ENCODE results near the gene SAMM50. TPM values are rescaled to one million over a fixed set of nuclear protein-coding genes. Genes with fewer than 3 reads are reported as not detected.

The SAMM50 gene
- total RNA-seq, 1 donor from 2014 or later = 22.3 TPM

DNA sequence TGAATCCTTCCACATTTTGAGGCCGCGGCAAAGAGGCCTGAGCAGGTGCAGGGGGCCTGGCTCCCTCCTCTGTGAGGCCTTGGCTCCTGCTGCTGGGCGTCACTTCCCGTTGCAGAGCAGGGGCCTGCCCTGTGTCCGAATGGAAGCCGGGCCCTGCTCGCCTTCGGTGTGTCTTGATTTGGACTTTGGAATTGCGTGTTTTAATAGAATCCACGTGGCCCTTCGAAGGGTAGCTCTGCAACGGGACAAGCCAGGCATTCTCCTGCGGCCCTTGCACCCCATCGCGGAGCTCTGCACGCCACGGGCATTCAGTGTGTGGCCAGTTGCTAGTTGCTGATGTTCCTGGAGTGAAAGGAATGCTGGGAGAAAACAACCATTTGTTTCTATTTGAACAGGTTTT lies 25.8 kb downstream of the SAMM50 start:
- no peak for DNase-seq (ENCODE audit: extremely low spot score in 2 of 2)

GRCh38 chr22:43983808-43984207 lies 28.6 kb downstream of the SAMM50 start:
- no peaks in the 10 kb centered on the region for H3K9me3 ChIP-seq
- no peaks in the 10 kb centered on the region for H3K4me1 ChIP-seq
- H3K27ac ChIP-seq = no peak overlapping the region
- no peak overlapping the region for H3K4me3 ChIP-seq
- no peaks in the 10 kb centered on the region for H3K27me3 ChIP-seq
- peaks cover 0 to 77% of the 10 kb centered on the region in 2 donors for H3K36me3 ChIP-seq
- no peak for DNase-seq (ENCODE audit: extremely low spot score in 2 of 2)
- intact Hi-C loops (cut with DNase I) = no loop called here
- TF ChIP-seq POLR2A (IDR thresholded peaks at IDR 0.05) (no peak), POLR2AphosphoS5 (IDR thresholded peaks at IDR 0.05; ENCODE audit: insufficient read depth in 1 of 2, low read depth in 1 of 2) (no peak)
- TF ChIP-seq, protein P1, sequence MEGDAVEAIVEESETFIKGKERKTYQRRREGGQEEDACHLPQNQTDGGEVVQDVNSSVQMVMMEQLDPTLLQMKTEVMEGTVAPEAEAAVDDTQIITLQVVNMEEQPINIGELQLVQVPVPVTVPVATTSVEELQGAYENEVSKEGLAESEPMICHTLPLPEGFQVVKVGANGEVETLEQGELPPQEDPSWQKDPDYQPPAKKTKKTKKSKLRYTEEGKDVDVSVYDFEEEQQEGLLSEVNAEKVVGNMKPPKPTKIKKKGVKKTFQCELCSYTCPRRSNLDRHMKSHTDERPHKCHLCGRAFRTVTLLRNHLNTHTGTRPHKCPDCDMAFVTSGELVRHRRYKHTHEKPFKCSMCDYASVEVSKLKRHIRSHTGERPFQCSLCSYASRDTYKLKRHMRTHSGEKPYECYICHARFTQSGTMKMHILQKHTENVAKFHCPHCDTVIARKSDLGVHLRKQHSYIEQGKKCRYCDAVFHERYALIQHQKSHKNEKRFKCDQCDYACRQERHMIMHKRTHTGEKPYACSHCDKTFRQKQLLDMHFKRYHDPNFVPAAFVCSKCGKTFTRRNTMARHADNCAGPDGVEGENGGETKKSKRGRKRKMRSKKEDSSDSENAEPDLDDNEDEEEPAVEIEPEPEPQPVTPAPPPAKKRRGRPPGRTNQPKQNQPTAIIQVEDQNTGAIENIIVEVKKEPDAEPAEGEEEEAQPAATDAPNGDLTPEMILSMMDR (IDR thresholded peaks at IDR 0.05) = no peak

More for the DNA sequence above, 25.8 kb downstream of the SAMM50 start:
- TF ChIP-seq, protein P1 (IDR thresholded peaks at IDR 0.05) = no peak
- TF ChIP-seq POLR2A (IDR thresholded peaks at IDR 0.05) (no peak), POLR2AphosphoS5 (IDR thresholded peaks at IDR 0.05; ENCODE audit: insufficient read depth in 1 of 2, low read depth in 1 of 2) (no peak)
- Histone ChIP-seq H3K4me1 (no peaks in the 10 kb centered on the region), H3K27ac (no peak overlapping the region), H3K36me3 (peaks cover 0 to 85% of the 10 kb centered on the region in 2 donors), H3K27me3 (no peaks in the 10 kb centered on the region), H3K9me3 (no peaks in the 10 kb centered on the region), H3K4me3 (no peak overlapping the region)
- intact Hi-C loops (cut with DNase I) = no loop called here

DNA sequence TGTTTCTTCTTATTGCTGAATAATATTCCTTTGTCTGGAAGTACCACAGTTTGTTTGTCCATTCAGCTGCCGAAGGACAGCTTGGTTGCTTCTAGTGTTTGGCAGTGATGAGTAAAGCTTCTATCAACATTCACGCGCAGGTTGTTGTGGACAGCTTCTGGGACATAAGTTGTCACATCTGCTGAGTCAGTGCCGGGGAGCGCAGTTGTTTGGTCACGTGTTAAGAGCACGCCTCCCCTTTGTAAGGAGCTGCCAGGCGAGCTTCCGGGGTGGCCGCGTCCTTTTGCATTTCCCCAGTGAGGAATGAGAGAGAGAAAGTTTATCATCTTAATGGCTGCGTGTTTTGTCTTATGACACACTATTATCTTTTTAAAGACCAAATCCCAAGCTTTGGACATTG lies 30.3 kb downstream of the SAMM50 start:
- H3K4me1 ChIP-seq = no peaks in the 10 kb centered on the region
- DNase-seq (ENCODE audit: extremely low spot score in 2 of 2) = no peak
- H3K27me3 ChIP-seq = no peaks in the 10 kb centered on the region
- no peak overlapping the region for H3K27ac ChIP-seq
- intact Hi-C loops (cut with DNase I) = no loop called here
- no peak overlapping the region for H3K4me3 ChIP-seq
- peaks cover 0 to 76% of the 10 kb centered on the region in 2 donors for H3K36me3 ChIP-seq
- TF ChIP-seq, protein P1 (IDR thresholded peaks at IDR 0.05) = no peak
- TF ChIP-seq POLR2A (IDR thresholded peaks at IDR 0.05) = no peak
- TF ChIP-seq POLR2AphosphoS5 (IDR thresholded peaks at IDR 0.05; ENCODE audit: insufficient read depth in 1 of 2, low read depth in 1 of 2) = no peak
- H3K9me3 ChIP-seq = no peaks in the 10 kb centered on the region

GRCh38 chr22:43988116-43988820 lies 33.0 kb downstream of the SAMM50 start:
- Histone ChIP-seq H3K27ac (no peak overlapping the region), H3K9me3 (no peaks in the 10 kb centered on the region), H3K36me3 (peaks cover 0 to 78% of the 10 kb centered on the region in 2 donors), H3K4me1 (no peaks in the 10 kb centered on the region), H3K27me3 (no peaks in the 10 kb centered on the region), H3K4me3 (no peak overlapping the region)
- intact Hi-C loops (cut with DNase I) = no loop called here
- DNase-seq (ENCODE audit: extremely low spot score in 2 of 2) = no peak
- no peak for TF ChIP-seq POLR2A (IDR thresholded peaks at IDR 0.05)
- TF ChIP-seq POLR2AphosphoS5 (IDR thresholded peaks at IDR 0.05; ENCODE audit: insufficient read depth in 1 of 2, low read depth in 1 of 2) = no peak
- TF ChIP-seq, protein P1 (IDR thresholded peaks at IDR 0.05) = no peak

DNA sequence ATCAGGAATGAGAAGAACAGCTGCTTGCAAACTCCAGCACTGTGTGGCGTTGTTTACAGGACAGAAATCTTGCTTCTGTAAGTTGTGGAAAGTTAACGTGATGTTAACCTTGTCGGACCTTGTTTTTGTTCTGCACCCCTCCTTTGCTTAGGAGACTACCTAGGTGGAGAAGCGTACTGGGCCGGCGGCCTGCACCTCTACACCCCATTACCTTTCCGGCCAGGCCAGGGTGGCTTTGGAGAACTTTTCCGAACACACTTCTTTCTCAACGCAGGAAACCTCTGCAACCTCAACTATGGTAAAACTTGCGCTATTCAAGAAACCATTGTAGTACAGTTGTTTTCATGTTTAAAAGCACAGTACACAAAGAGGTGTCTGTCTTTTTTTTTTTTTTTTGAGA lies 33.7 kb downstream of the SAMM50 start:
- Histone ChIP-seq H3K27me3 (no peaks in the 10 kb centered on the region), H3K27ac (no peak overlapping the region), H3K4me1 (no peaks in the 10 kb centered on the region), H3K9me3 (no peaks in the 10 kb centered on the region), H3K4me3 (no peak overlapping the region), H3K36me3 (peaks cover 0 to 72% of the 10 kb centered on the region in 2 donors)
- TF ChIP-seq, protein P1 (IDR thresholded peaks at IDR 0.05) = no peak
- intact Hi-C loops (cut with DNase I) = no loop called here
- DNase-seq (ENCODE audit: extremely low spot score in 2 of 2) = no peak
